HG03066 (cell line): ENCODE data around the gene PRR13.
"Not testable (repeated sequence)": the region's sequence is repeated elsewhere in the genome, so short reads cannot be mapped to it uniquely, and the experiment has no call there.

ENCODE experiments used
- ATAC-seq: cut with Tn5 transposase; IDR thresholded peaks from one replicate; pipeline ENCODE4 v1.9.1; 2021; ENCODE audit warnings: low read depth; ENCODE audit not compliant: unreplicated experiment

The PRR13 gene, protein sequence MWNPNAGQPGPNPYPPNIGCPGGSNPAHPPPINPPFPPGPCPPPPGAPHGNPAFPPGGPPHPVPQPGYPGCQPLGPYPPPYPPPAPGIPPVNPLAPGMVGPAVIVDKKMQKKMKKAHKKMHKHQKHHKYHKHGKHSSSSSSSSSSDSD

DNA sequence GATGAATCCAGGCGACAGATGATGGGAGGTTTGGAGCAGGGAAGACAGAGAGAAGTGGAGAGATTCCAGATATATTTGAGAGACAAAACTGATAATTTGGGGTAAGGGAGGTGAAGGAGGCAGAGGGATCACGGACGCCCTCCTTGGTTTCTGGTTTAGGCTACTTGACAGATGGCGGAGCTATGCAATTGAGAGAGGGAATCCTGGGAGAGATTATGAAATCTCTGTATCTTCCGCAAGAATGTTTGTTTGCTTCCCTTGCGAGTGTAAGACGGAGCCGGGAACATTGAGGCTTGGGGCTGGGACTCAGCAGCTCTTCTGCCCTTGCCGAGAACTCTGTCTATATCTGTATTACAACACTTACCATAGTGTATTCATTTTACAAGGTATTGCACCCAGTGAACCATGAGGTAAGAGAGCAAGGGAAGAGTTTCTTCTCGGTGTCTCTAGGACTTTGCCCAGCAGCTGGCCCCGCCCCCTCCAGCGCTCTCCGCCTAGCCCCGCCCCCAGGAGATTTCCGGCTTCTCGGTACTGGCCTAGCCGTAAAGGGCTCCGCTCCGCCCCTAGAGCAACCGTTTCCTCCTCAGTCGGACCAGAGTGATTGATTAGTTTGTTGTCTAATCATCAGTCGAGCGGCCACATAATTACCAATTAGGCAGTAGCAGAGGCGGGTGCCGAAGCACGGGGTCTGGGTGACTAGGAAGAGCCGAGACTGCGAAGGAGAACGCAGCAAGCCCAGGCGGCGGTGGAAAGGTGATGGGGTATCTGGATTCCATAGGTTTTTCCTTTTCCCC, at the start of gene PRR13:
PRR13 (plus strand) TSS at position 695 of the 794 bp plus-strand sequence. CDS start 981 bp downstream, outside the sequence.
- ATAC-seq = peak; percentile 95

DNA sequence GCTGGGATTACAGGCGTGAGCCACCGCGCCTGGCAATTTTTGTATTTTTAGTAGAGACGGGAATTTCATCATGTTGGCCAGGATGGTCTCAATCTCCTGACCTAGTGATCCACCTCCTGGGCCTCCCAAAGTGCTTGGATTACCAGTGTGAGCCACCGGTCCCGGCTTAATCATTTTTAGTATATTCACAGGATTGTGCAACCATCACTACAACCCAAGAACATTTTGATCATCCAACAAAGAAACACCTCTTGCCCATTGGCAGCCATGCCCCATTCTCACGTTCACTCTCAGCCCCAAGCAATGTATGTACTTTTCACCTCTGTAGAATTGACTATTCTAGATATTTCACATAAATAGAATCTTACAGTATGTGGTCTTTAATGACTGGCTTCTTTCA, 41.6 kb upstream of the PRR13 start:
- ATAC-seq = no peak

DNA sequence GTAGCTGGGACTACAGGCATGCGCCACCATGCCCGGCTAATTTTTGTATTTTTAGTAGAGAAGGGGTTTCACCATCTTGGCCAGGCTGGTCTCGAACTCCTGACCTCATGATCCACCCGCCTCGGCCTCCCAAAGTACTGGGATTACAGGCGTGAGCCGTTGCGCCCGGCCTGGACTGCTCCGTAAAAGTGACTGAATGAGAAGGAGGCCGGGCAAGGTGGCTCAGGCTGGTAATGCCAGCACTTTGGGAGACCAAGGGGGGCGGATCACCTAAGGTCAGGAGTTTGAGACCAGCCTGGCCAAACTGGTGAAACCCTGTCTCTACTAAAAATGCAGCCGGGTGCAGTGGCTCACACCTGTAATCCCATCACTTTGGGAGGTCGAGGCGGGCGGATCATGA, 39.2 kb upstream of the PRR13 start:
- ATAC-seq = not testable (repeated sequence)

DNA sequence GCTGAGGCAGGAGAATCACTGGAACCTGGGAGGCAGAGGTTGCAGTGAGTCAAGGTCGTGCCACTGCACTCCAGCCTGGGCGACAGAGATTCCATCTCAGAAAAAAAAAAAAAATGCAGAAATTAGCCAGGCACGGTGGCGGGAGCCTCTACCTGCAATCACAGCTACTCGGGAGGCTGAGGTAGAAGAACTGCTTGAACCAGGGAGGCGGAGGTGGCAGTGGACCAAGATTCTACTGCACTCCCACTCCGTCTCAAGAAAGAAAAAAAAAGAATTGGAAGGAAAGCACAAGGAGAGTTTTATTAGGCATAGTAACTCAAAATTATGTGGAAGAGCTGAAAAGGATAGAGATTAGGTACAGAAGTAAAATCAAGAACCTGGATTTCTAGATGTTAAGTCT, 38.7 kb upstream of the PRR13 start:
- no peak for ATAC-seq

DNA sequence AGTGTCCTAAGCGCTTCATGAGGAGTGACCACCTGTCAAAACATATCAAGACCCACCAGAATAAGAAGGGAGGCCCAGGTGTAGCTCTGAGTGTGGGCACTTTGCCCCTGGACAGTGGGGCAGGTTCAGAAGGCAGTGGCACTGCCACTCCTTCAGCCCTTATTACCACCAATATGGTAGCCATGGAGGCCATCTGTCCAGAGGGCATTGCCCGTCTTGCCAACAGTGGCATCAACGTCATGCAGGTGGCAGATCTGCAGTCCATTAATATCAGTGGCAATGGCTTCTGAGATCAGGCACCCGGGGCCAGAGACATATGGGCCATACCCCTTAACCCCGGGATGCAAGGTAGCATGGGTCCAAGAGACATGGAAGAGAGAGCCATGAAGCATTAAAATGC, 30.6 kb upstream of the PRR13 start:
- ATAC-seq = no peak

DNA sequence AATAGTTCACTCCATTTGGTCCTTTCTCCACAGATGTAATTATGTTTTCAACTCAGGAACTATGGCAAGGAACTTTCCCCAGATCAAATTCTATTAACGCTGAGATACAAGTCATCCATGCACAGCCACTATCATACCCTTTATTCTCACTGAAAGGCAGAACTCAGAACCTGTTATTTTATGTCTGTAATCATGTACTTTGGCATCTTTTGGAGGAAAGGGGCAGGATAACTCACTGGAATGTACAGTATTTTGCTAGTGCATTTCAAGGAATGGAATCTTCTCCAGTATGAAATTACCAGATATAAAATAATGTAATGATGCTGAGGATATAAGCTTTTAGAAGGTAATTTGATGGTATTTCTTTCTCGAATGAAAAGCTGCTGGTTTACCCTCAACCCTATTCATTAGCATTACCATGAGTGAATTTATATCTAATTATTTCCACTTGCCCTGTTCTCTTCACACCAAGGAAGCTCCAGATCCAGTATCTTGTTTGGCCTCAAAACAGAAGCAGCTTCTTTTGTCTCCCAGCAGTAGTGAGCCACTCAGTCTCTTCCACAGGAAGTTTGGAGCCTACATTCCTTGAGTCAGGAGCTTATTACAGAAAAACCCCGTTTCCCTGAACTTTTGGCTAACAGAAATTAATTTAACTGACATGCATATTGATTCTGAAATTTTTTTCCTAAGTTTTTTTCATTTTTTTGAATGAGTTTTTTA, 27.9 kb upstream of the PRR13 start:
- ATAC-seq = no peak

DNA sequence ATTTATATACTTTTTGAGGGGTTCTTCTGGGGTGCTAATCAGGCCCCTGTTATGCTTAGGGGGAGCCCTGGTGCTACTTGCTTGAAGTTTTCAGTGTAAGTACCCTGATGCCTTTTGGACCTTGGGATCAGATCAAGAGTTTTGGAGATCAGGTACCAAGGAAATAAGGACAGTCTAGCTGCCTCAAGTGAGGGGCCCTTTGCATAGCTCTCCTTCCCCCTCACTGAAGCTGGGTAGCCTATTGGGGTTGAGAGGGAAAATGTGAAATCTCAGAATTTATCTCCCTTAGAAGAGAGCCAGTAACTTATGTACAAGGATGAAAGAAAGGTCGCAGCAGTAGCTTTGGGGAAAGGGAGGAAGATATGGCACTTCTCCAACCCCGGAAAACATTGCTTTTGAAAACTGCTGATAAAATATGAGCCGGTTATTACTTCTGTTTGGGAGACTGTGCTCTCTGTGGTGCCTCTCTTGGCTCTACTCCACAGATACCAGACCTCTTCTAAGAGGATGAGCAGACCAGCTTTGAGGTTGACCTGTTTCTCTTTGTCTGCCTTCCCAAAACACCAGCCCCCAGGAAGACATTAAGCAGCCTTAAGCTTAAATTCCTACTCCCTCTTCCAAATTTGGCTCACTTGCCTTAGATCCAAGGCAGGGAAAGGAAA, 26.6 kb upstream of the PRR13 start:
- ATAC-seq = no peak

DNA sequence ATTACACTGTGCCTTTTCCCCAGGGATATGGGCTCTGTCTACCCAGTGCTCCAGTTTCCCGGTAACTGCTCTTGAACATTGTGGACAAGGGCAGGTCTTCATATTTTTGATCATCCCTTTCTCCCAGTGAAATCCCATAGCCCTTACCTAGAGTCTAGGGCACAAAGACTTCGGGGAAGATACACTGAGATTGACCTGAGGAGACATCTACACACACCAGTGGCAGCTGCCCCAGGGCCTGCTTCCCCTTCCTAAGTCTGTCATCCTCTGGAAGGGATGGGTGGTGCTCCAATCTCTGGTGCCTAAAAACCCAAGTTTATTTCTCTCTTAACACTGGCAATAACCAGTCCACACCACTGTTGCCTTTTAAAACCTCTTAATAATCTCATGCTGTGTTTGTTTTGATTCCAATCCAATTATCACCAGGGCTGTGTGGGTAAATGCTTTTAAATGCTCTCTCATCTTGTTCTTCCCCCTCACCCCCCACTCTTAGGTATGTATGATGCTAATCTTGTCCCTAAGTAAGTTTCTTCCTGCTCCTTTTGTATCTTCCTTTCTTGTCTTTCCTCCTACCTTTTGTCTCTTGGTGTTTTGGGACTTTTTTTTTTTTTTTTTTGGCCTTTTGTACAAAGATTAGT, 25.7 kb upstream of the PRR13 start:
- not testable (repeated sequence) for ATAC-seq

DNA sequence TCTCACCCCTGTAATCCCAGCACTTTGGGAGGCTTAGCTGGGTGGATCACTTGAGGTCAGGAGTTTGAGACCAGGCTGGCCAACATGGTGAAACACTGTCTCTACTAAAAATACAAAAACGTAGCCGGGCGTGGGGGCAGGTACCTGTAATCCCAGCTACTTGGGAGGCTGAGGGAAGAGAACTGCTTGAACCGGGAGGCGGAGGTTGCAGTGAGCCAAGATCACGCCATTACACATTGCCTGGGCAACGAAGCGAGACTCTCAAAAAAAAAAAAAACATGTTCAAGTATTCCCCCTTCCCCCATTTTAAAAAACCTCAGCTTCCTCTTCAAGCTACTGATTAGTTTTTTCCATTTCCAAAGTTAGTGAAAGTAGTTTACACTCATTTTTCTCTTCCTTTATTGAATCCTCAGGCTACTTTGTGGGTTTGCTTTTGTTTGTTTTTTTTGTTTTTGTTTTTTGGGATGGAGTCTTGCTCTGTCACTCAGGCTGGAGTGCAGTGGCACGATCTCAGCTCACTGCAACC, 24.2 kb upstream of the PRR13 start:
- ATAC-seq = not testable (repeated sequence)

DNA sequence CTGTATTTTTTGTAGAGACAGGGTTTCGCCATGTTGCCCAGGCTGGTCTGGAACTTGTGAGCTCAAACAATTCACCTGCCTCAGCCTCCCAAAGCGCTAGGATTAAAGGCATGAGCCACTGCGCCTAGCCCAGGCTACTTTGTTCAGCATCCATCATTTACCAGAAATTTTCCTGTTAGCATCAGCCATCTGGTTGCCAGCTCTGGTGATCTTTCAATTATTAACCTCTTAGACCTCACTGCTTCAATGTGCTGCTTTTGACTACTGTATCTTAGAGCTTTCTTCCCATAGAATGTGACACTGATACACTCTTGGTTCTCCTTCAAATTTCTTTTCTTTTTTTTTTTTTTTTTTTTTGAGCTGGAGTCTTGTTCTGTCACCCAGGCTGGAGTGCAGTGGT, 23.3 kb upstream of the PRR13 start:
- no peak for ATAC-seq

DNA sequence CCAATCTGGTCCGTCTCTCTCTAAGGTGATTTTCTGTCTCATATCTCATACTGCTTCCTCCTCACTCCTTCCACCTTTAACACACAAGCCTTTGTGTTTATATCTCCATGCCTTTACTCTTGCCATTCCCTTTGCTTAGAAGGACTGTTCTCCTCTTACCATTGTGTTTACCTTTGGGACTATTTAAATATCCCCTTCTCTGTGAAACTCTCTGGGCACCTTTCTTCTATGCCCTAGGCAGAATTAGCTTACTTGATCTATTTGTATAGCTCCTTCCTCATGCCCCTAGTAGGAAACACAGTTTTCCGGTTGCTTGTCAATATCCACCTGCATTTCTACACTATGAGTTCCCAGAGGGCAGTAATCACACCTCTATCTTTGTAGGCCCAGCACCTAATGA, 21.8 kb upstream of the PRR13 start:
- ATAC-seq = no peak

DNA sequence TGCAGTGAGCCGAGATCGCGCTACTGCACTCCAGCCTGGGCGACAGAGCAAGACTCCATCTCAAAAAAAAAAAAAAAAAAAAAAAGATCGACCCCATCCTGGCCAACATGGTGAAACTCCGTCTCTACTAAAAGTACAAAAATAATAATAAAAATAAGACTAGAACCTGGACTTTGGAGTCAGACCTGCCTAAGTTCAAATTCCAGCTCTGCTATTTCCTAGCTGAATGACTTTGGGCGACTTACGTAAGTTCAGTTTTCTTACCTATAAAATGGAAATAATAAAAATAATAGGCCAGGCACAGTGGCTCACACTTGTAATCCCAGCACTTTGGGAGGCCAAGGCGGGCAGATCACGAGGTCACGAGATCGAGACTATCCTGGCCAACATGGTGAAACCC, 19.3 kb upstream of the PRR13 start:
- ATAC-seq = not testable (repeated sequence)

DNA sequence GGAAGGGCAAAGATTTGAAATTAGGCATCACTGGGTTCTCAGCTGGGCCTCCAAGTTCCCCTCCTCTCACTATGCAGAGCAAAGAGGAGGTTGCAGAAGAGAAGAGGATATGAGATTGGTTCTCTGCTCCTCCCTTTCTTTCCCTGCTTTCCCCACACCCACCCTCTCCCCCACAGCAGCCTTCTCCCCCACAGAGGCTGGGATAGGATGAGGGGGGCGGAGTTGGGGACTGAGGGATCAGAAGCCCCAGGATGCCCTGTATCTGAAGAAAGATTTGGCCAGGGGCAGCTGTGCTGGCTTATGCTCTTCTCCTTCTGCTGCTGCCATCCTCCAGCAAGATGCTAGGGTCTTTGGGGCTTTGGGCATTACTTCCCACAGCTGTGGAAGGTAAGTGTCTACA, 17.9 kb upstream of the PRR13 start, which contains the start of gene AMHR2:
AMHR2 (plus strand) TSS at position 259 of the 400 bp plus-strand sequence; CDS start at position 339, 80 bp downstream.
- ATAC-seq = no peak

DNA sequence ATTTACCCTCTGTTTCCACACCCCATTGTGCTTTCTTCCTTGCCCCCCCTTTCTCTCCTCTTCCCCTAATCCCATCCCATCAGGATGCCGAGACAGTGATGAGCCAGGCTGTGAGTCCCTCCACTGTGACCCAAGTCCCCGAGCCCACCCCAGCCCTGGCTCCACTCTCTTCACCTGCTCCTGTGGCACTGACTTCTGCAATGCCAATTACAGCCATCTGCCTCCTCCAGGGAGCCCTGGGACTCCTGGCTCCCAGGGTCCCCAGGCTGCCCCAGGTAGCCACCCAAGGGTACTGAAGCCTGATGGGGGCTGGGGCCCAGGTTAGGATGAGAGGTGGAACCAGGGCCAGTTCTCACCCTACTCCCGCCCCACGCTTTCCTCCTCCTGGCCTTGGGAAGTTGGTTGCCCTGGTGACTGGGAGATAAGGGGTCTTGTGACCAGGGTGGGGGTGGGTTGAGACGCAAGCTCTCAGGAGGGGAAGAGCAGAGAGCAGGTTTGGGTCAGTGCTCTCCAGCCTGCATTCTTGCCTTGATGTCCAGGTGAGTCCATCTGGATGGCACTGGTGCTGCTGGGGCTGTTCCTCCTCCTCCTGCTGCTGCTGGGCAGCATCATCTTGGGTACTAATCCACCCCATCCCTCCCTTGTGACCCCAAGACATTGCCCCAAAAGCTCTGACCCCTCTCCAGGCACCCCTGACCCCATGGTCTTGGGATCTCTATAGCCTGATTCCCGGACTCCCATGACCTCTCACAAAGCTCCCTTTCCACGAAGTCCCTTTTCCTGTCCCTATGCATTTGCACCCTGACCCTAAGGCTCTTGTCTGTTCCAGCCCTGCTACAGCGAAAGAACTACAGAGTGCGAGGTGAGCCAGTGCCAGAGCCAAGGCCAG, 16.7 kb upstream of the PRR13 start:
- ATAC-seq = no peak

DNA sequence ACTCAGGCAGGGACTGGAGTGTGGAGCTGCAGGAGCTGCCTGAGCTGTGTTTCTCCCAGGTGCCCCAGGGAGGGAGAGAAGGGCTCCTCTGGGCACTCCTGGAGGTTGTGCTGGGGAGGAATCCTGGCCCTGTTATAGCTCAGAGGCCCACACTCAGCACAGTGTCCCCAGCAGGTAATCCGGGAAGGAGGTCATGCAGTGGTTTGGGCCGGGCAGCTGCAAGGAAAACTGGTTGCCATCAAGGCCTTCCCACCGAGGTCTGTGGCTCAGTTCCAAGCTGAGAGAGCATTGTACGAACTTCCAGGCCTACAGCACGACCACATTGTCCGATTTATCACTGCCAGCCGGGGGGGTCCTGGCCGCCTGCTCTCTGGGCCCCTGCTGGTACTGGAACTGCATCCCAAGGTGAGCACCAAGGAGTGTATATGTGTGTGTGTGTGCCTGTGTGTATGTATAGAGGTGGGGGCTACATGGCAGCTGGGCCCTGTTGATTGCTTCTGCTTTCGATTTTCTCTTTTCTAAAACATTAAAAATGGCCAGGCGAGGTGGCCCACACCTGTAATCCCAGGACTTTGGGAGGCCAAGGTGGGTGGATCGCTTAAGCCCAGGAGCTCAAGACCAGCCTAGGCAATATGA, 15.9 kb upstream of the PRR13 start:
- no peak for ATAC-seq

DNA sequence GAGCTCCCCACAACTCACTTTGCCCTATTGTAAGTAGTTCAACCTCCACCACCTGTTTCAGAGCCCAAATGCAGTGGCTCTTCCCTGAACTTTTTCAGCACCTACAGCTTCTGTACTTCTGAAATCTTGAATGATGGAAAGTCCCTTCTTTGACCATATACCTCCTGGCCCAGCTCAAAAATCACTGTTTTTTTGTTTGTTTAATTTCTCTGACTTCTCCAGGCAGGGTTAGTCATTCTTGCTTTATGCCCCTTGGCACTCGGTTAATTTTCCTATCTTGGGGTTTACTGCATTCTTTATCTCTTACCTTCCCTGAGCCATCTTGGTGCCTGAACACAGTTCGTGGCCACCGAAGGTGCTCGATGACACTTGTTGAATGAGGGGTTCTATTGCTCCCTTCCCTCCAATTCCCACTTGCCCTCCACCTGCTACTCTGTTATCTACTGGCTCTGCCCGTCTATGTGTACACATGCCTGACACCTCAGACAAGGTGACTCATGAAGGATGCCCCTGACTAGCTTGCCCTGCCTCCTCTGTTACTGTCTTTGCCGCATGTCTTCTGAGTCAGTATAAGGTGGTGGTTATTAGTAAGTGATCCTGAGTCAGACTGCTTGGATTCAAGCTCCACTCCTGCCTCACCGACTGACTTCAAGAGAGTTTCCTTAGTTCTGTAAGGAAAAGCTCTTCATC, 13.5 kb upstream of the PRR13 start:
- no peak for ATAC-seq

DNA sequence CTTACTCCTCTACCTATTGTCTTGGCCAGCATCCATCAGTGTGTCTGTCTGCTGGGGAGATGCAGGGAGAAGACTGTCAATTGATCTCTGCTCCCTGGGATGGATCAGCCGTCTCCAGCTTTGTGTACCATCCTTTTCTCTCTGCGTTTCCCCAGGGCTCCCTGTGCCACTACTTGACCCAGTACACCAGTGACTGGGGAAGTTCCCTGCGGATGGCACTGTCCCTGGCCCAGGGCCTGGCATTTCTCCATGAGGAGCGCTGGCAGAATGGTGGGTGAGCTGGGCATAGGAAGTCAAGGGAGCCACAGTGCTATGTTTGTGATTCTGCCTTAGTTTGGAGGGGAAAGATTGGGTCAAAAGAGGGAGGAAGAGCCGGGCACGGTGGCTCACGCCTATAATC, 12.8 kb upstream of the PRR13 start:
- ATAC-seq = no peak

DNA sequence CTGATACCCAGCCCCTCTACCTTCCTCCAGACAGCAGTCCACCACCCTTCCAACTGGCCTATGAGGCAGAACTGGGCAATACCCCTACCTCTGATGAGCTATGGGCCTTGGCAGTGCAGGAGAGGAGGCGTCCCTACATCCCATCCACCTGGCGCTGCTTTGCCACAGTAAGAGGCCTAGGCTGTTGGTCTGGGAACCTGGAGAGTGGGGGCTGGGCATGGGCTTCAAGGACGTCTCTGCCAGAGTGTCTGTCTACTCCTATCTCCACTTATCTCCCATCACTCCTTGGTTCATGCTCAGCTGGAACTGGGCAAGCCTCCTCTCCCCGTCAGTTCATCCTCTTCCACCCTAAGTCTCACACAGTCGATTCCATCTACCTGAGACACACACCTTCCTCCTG, 11.4 kb upstream of the PRR13 start:
- no peak for ATAC-seq
